B cell (primary cell): ENCODE measurements around the gene BTG3.

Experiments used
- EZH2 ChIP-seq: IDR thresholded peaks from 2 replicates; pipeline ENCODE4 v1.6.1; 2012; ENCODE audit warnings: borderline replicate concordance, low read depth, mild to moderate bottlenecking, moderate library complexity, low read length; ENCODE audit not compliant: insufficient read depth, poor library complexity, severe bottlenecking
- TF ChIP-seq, protein P1 (sequence below): fragments of 200-600 bp; IDR thresholded peaks from one replicate; pipeline ENCODE4 v1.8.0; 2022; ENCODE audit warnings: antibody characterized with exemption, mild to moderate bottlenecking

DNA sequence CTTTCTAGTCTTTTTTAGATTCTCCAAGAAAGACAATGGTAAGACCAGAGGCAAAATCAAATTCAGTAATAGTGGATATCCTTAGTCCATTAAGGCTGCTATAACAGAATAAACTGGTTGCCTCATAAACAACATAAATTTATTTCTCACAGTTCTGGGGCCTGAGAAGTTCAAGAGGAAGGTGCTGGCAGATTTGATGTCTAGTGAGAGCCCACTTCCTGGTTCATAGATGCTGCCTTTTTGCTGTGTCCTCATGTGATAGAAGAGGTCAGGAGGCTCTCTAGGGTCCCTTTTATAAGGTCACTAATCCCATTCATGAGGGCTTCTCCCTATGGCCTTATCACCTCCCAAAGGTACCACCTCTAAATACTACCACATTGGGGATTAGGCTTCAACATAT, 31.5 kb upstream of the BTG3 start:
- TF ChIP-seq, protein P1, sequence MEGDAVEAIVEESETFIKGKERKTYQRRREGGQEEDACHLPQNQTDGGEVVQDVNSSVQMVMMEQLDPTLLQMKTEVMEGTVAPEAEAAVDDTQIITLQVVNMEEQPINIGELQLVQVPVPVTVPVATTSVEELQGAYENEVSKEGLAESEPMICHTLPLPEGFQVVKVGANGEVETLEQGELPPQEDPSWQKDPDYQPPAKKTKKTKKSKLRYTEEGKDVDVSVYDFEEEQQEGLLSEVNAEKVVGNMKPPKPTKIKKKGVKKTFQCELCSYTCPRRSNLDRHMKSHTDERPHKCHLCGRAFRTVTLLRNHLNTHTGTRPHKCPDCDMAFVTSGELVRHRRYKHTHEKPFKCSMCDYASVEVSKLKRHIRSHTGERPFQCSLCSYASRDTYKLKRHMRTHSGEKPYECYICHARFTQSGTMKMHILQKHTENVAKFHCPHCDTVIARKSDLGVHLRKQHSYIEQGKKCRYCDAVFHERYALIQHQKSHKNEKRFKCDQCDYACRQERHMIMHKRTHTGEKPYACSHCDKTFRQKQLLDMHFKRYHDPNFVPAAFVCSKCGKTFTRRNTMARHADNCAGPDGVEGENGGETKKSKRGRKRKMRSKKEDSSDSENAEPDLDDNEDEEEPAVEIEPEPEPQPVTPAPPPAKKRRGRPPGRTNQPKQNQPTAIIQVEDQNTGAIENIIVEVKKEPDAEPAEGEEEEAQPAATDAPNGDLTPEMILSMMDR: no peak
- TF ChIP-seq EZH2: no peak
